COLO668 (cell line): ENCODE results near the gene IMMP2L.
"Not testable (repeated sequence)": the region's sequence is repeated elsewhere in the genome, so short reads cannot be mapped to it uniquely, and the experiment has no call there.

Experiments used
- DNase-seq: peaks from one replicate; lab custom pipeline; 2025; ENCODE audit not compliant: unreplicated experiment; lab: John Stamatoyannopoulos, UW

IMMP2L gene

DNA sequence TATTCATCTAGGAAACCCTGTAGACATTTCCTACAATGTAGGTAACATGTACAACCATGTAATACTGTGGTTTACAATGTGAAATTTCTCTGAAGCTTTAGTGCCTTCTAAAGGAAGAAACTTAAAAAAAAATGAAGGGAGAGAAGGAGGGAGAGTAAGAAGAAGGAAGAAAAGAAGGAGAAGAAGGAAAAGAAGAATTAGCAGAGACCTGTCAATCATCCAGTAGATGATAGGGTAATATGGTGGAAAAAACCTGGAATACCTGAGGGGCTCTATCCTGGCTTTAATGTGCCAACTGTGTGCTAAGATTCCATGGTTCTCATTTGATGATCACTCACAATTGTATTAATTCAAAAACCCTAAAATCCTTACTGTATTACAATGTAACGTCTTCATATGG is 474.0 kb downstream of the IMMP2L start:
- DNase-seq: no peak

- no peak for DNase-seq
Observed at GRCh38 chr7:111086532-111086931, 475.8 kb downstream of the IMMP2L start.

- DNase-seq: no peak
Observed at GRCh38 chr7:111085356-111085755, 476.9 kb downstream of the IMMP2L start.

- DNase-seq: no peak
Observed at GRCh38 chr7:111083413-111083812, 478.9 kb downstream of the IMMP2L start.

DNA sequence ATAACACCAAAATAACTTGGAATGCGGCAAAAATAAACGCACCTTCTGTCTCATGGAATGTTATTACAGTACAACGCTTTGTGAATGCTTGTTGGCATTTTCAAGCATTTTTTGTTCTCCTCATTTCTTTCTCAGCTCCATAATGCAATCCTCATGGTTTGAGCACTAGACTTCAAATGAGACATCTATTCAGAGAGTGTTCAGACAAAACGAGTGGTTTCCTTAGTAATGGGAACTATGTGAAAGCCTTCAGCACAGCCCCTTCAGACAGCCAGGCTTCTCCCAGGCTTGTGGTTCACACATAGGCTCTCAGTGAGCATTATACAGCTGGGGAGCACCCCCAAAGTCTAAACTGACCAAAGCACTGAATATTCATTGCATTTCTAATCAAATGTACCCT is 479.9 kb downstream of the IMMP2L start:
- no peak for DNase-seq

- no peak for DNase-seq
Observed at GRCh38 chr7:111081546-111082267, 480.6 kb downstream of the IMMP2L start.

DNA sequence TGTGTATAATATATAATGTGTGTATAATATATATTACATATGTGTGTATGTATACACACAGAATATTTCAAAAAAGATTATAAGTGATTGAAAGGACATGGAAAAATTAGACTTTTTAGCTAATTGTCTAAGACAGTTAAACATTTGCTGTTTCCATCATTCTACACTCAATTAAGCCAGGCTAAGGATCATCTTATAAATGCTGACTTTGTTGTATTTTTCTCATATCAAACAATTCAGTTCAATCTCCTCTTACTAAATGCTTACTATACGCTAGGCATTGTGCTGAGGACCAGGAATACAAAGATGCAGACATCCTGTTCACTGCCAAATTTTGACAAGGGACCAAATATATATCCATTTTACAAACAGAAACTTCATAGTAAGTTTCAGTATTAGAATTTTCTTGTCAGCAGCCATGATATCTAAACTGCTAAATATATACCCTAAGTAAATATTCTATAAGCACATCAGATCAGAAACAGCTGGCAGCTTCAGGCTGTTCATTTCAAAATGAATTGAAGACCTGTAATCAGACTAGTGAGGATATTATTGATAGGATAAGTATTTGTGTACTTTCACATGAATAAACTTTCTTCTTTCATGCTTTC is 481.7 kb downstream of the IMMP2L start:
- no peak for DNase-seq

DNA sequence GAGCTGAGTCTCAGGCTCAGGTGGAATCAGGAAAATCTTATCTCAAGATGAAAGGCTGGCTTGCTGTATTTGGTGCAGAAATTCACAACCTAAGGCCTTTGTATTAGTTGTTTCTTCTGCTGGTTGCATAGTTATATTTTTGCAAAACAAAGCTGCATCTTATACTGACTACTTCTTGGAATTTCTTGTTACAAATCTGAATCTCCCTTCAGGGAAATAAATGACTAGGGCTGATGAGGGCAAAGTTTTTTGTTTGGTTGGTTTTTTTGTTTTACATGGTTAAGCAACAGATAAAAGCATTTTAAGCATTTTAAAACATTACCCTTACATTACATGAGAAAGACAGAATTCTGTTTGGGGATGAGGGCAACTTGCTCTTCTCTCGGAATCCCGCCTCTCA is 485.3 kb downstream of the IMMP2L start:
- DNase-seq: no peak

- DNase-seq: no peak
Observed at GRCh38 chr7:111076205-111076604, 486.1 kb downstream of the IMMP2L start.

DNA sequence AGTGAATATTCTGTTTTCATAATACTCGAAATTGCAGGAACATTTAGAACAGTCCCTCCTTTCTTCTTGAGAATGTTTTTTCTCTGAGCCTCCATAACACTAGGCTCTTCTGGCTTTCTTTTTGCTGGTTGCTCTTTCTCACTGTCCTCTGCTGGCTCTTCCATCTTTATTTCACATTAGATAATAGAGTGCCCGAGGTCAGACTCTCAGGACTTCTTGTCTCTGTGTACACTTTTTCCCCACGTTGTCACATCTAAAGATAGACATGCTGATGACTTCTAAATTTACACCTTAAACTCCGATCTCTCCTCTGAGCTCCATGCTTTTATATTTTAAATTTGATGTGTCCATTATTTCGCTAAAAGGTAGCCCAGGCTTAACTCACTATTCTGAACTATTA is 486.8 kb downstream of the IMMP2L start:
- DNase-seq: no peak

- DNase-seq: no peak
Observed at GRCh38 chr7:111074748-111075146, 487.5 kb downstream of the IMMP2L start.

DNA sequence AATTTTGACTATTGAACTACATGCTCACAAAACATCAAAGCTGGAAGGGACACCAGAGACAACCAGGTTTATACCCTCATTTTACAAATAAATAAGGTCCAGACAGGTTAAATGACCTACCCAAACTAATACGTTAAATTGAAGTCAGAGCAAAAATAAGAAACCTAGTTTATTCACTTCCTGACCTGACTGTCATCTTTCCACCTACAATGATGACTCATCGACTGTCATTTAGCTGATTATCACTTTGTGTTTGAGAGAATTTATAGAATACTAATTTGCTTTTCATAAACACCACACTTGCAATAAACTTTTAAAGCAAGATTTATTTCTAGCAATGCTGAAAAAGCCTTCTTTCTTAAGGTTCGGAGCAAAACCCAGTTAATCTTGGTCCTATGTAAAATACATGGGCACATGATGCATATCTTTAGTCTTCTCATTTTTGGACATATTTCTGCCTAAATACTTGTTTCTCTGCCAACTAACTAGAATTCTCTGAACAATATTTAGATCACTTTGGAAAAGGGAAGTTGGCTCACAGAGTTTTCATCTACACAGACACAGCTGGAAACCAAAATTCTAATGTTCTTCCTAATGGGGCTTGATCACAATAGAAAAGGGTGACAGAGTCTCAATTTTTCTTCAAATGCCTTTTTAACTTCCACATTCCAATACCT is 488.1 kb downstream of the IMMP2L start:
- no peak for DNase-seq

DNA sequence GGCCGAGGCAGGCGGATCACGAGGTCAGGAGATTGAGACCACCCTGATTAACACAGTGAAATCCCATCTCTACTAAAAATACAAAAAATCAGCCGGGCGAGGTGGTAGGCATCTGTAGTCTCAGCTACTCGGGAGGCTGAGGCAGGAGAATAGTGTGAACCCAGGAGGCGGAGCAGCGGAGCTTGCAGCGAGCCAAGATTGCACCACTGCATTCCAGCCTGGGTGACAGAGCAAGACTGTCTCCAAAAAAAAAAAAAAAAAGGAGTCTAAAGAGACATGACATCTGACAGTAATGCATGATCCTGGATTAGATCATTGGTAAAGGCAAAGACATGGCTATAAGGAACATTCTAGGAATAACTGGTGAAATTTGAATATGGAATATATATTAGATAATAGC is 489.6 kb downstream of the IMMP2L start:
- not testable (repeated sequence) for DNase-seq

- no peak for DNase-seq
Observed at GRCh38 chr7:111071556-111071955, 490.7 kb downstream of the IMMP2L start.

GRCh38 chr7:111068618-111069017 is 493.7 kb downstream of the IMMP2L start:
- no peak for DNase-seq

GRCh38 chr7:111067682-111068081 is 494.6 kb downstream of the IMMP2L start:
- DNase-seq: no peak

DNA sequence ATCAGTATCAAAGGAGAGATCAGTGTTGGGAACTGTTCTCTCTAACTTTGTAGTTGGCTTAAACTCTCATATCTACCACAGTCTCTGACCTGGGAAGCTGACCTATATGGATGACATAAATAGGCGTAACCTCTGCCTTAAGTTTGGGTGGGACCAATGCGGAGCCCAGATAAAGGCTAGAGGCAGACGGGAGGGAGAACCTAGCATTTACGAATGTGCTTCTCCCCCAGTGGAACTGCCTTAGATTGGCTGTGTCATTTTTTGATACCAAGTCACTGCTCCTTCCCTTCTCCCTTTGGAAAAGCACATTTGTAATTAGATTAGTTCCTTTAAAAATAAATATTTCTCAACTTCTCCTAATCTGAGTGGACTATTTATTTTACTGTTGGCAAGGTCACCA is 495.0 kb downstream of the IMMP2L start:
- no peak for DNase-seq

DNA sequence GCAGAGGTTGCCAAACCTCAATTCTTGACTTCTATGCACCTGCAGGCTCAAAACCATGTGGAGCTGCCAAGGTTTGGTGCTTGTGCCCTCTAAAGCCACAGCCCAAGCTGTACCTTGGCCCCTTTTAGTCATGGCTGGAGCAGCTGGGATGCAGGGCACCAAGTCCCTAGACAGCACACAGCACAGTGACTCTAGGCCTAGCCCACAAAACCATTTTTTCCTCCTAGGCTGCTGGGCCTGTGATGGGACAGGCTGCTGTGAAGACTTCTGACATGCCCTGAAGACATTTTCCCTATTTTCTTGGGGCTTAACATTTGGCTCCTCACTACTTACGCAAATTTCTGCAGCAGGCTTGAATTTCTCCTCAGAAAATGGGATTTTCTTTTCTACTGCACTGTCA is 499.1 kb downstream of the IMMP2L start:
- no peak for DNase-seq

- no peak for DNase-seq
Observed at GRCh38 chr7:111059833-111060232, 502.5 kb downstream of the IMMP2L start.

GRCh38 chr7:111057066-111057465 is 505.2 kb downstream of the IMMP2L start:
- no peak for DNase-seq

DNA sequence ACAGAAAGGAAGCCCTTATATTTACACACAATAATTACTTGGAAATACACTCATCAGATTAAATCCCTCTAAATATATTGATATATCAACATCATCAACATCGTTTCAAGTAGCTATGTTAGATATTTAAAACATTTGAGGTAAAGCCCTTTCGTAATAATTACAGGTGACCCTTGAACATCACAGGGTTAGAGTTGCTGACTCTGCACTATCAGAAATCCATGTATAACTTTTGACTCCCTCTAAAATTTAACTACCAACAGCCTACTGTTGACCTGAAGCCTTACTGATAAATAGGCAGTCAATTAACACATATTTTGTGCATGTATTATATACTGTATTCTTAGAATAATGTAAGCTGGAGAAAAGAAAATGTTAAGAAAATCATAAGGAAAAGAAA is 505.9 kb downstream of the IMMP2L start:
- DNase-seq: no peak

DNA sequence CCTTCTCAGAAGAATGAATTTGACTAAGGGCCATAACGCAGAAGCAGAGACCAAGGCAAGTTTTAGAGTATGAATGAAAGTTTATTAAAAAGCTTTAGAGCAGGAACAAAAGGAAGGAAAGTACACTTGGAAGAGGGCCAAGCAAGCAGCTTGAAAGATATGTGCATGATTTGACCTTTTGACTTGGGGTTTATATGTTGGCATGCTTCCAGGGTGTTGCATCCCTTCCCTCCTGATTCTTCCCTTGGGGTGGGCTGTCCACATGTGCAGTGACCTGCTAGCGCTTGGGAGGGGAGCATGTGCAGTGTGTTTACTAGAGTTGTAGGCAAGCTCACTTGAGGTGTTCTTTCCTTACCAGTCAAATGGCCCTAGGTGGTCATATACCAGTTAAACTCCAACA is 509.3 kb downstream of the IMMP2L start:
- DNase-seq: no peak
